ES-I3 (cell line): Measurements from ENCODE around the gene LAMB2.

ENCODE experiments used
- H3K36me3 ChIP-seq: 2 replicates; pipeline ENCODE4 v1.6.1; 2013; ENCODE audit warnings: mild to moderate bottlenecking, low read length, control low read depth, moderate library complexity; ENCODE audit not compliant: insufficient read depth
- H3K4me1 ChIP-seq: 2 replicates; pipeline ENCODE4 v1.6.1; 2013; ENCODE audit warnings: mild to moderate bottlenecking, control low read depth, low read length; ENCODE audit not compliant: insufficient read depth
- H3K9ac ChIP-seq: 2 replicates; pipeline ENCODE4 v1.6.1; 2013; ENCODE audit warnings: low read depth, mild to moderate bottlenecking, low read length, moderate library complexity
- H3K9me3 ChIP-seq: 2 replicates; pipeline ENCODE4 v1.6.1; 2013; ENCODE audit warnings: mild to moderate bottlenecking, low read length, moderate library complexity; ENCODE audit not compliant: control insufficient read depth, insufficient read depth

Gene LAMB2

DNA sequence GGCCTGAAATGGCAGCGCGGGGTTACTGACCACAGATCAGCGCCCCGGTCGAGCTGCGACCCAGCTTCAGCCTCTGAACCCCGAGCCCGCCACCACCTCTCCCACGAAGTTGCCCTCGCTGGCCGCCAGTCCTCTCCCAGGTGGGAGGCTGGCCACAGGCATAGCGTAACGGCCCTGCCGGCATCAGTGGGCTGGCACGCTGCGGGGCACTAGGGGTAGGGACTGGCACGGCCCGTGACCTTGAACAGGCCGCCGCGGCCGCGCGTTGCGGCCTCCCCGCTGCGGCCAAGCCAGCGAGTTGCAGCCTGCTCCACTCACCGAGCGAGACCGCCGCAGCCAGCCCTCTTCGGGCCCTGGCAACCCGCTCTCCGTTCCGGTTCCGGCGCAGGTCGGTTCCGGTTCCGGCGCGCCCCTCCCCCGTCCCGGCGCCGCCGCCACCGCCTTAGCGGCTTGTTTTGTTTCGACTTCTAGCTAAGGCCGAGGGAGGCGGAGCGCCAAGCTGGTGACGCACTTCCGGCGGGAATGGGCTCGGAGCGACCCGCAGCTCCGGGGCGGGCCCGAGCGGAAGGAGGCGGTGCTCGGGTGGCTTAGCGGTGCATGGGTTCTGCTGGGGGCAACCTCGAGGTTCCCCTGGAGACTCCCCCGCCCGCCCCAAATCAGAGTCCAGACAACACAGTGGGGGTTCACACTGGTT, 12.3 kb downstream of the LAMB2 start, which contains the start of gene USP19:
TSS of gene USP19 (minus strand) at position 386 of the 694 bp plus-strand sequence. CDS start 1,678 bp downstream, outside the sequence.
- H3K36me3 ChIP-seq: peaks cover 21% of the 10 kb centered on the region
- H3K4me1 ChIP-seq: no peaks in the 10 kb centered on the region
- no peaks in the 10 kb centered on the region for H3K9me3 ChIP-seq
- peak within 1 kb of the TSS; percentile 80 for H3K9ac ChIP-seq

DNA sequence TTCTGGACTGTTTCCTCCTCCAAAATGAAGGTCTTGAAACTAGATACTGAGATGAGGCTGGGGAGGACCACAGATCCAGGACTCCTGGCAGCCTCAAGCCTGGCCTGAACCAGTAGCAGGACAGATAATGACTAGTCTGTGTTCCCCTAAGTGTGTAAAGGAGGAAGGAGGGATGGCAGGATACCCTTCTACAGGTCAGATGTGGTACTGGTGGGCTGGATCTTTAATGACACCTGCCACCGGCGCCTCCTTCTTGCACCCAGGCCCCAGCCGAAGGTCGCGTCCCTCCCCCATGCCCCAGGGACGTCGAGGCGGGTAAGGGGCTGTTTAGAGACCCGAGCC, 12.8 kb downstream of the LAMB2 start:
- Histone ChIP-seq H3K36me3 (peaks cover 25% of the 10 kb centered on the region), H3K9ac (peak overlapping the region; percentile 80), H3K4me1 (no peaks in the 10 kb centered on the region), H3K9me3 (no peaks in the 10 kb centered on the region)

DNA sequence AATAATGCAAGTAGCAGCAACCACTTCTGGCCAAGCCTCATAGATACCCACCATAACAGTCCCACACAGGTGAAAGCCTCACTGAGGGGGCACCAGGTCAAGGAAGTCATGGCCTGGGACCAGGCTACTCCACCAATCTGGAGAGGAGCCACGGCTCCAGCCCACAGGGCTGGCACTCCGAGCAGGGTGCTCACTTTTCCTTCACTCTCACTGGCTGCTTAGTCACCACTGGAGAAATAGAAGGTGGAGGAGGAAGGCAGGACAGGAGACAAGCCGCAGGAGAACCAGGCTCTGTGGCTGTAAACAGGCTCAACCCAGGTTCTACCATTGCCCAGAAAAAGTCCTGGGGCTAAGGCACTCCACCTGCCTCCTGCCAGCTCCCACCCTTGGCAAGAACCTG, 13.4 kb downstream of the LAMB2 start:
- Histone ChIP-seq H3K9me3 (no peaks in the 10 kb centered on the region), H3K4me1 (no peaks in the 10 kb centered on the region), H3K36me3 (peaks cover 25% of the 10 kb centered on the region), H3K9ac (peak overlapping the region; percentile 80; the same call in 1 of the 2 replicates)

DNA sequence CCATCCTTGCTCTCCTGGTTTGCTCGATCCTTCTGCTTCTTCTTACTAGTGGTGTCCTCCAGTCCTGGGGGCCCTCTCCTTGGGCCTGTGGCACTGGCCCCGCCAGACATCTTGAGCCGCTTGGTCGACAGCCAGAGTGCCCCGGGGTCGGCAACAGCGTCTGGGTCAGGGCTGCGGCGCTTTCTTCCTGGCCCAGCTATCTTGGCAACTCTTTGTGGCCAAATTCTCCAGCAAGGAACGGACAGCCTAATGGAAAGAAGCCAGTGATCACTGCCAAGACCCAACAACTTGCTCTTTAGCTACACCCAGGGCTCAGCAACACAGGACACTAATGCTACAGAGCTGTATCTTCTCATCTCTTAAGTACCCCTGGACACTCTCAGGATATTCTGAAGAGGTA, 13.8 kb downstream of the LAMB2 start:
- H3K9me3 ChIP-seq: no peaks in the 10 kb centered on the region
- H3K36me3 ChIP-seq: peaks cover 29% of the 10 kb centered on the region
- H3K4me1 ChIP-seq: no peaks in the 10 kb centered on the region
- H3K9ac ChIP-seq: no peak overlapping the region

DNA sequence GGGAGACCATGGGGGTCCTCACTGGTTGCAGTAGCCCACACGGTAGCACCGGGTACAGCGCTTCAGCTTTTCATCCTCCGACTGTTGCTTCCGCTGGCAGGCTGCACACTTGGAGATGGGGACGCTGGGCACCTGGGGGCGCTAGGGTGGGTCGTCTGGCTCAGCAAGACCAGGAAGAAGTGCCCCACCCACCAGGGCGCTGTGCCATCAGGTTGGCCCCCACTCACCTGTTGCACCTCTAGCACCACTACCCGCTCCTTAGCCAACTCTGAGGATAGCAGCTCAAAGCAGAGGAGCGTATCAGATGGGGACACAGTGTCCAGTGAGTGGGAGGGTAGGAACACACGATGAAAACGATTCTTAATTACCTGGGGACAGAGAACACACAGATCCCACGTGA, 20.6 kb downstream of the LAMB2 start:
- H3K9ac ChIP-seq: no peak overlapping the region
- H3K9me3 ChIP-seq: no peaks in the 10 kb centered on the region
- peaks cover 39% of the 10 kb centered on the region for H3K36me3 ChIP-seq
- no peaks in the 10 kb centered on the region for H3K4me1 ChIP-seq

DNA sequence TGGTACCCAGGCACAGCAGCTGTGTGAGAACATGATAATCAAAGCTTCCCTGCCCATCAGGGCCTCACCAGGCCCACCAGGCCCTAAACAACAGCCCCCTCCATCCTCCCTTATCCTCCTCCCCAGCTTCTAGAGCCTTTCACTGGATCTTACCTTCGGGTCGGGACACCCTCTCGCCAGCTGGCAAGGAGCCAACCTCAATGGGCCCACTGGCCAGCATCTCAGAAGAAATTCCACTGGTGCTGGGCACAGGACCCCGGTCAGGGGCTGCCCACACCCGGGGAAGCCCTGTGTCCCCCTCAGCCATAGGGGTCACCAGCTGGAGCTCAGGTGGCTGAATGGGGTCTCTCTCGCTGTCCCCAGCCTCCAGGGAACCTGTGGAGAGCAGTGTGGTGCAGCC, 21.5 kb downstream of the LAMB2 start:
- Histone ChIP-seq H3K36me3 (peaks cover 33% of the 10 kb centered on the region), H3K9ac (no peak overlapping the region), H3K4me1 (no peaks in the 10 kb centered on the region), H3K9me3 (no peaks in the 10 kb centered on the region)

DNA sequence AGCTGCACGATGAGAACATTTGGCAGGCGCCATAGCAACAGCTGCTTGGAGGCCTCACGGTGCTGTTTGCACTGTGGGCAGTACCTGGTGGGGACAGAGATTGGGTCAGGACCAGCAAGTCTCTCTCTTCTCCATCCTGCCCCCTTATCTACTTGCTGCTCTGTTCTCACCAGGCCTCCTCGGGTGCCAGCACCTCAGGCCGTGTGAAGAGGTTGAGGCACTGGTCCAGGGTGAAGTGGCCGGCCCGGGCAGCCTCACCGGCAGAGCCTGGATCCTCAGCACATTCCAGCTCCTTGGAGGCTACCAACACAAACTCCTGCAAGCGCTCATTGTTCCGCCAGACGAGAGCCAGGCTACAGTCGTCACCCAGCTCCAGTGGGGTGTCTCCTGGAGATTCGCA, 22.1 kb downstream of the LAMB2 start:
- Histone ChIP-seq H3K4me1 (0 out of 2 replicates have a peak, but pooled peaks cover under 1% of the 10 kb centered on the region), H3K9me3 (no peaks in the 10 kb centered on the region), H3K36me3 (peaks cover 33% of the 10 kb centered on the region), H3K9ac (no peak overlapping the region)

DNA sequence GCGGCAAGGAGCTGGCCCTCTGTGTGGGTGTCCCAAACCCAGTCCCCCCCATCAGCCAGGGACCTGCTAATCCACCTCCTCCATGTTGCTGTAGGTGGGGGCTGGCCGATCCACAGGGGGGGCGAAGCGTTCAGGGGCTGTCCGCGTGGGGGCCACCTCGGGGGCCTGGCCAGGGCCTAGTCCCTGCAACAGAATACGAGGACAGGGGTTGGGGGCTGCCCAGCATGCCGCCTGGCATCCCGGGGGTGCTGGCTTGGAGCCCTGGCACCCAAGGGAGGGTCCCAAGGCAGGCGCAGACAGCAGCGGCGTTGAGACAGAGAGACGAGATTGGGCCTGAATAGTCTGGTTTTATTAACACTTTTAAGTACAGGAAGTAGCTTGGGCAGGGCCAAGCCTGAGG, 24.5 kb downstream of the LAMB2 start:
- H3K9ac ChIP-seq: no peak overlapping the region
- no peaks in the 10 kb centered on the region for H3K9me3 ChIP-seq
- H3K4me1 ChIP-seq: 0 out of 2 replicates have a peak, but pooled peaks cover 3% of the 10 kb centered on the region
- H3K36me3 ChIP-seq: peaks cover 21% of the 10 kb centered on the region

DNA sequence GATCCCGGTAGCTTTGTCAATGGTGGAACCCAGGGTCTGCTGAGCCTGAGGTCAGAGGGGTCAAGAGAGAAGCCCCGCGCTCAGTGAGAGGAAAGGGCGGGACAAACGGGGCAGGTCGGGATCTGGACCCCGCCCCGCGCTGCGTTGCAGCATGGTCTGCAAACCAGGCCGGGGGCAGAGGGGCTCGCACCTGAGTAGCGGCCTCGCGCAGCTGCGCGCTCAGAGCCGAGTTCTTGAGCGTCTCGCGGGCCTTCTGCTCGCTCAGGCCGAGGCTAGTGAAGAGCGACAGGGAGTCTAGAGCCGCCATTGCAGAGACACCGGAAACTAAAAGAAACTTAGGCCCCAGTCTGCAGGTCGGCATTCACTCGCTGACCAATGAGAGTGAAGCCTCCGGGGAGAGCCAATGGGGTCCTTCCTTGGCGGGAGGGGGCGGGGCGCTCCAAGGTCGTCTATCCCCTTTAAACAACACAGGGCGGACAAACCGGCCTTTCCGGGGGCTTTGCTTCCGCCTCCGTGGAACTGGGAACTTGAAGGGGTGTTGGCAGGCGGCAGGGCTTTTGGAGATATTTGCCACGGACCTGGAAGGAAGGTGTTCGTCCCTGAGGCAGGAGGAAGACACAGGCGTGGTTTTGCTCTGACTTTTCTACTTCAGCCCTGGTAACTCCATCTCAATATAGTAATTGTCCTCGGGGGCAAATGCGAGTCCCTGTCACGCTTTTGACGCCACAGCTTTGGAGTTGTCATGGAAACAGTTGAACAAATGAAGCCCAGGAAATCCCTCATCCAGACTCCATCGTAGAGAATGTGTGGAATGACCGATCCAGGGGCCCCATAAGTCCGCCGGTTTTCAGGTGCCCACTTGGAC, 28.2 kb downstream of the LAMB2 start, which contains the start of gene QARS1:
TSS of gene QARS1 (minus strand) at position 331 of the 865 bp plus-strand sequence. CDS start at position 307, 24 bp downstream.
- H3K36me3 ChIP-seq: peaks cover 20% of the 10 kb centered on the region

DNA sequence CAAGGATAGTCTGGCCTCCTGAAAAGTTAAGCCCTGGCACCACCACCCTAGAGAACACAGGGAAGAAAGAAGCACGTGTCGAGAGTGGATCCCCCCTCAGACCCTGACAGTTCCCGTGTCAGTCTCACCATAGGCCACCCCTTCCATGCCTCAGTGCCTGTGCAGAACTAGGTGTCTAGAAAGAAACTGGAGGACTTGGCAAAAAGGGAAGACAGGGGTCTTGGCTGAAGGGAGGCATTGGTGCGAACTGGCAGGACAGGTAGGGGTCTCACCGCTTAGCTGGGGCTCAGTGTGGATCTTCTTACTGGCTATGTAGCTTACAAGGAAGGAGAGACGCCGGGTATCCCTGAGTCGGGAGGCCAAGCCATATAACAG, 28.8 kb downstream of the LAMB2 start:
- H3K4me1 ChIP-seq: 0 out of 2 replicates have a peak, but pooled peaks cover 3% of the 10 kb centered on the region
- H3K9ac ChIP-seq: peak overlapping the region; percentile 72
- no peaks in the 10 kb centered on the region for H3K9me3 ChIP-seq
- peaks cover 23% of the 10 kb centered on the region for H3K36me3 ChIP-seq

More for the DNA sequence above, 28.2 kb downstream of the LAMB2 start, which contains the start of gene QARS1:
- Histone ChIP-seq H3K9me3 (no peaks in the 10 kb centered on the region), H3K9ac (peak within 1 kb of the TSS; percentile 72), H3K4me1 (0 out of 2 replicates have a peak, but pooled peaks cover 3% of the 10 kb centered on the region)

DNA sequence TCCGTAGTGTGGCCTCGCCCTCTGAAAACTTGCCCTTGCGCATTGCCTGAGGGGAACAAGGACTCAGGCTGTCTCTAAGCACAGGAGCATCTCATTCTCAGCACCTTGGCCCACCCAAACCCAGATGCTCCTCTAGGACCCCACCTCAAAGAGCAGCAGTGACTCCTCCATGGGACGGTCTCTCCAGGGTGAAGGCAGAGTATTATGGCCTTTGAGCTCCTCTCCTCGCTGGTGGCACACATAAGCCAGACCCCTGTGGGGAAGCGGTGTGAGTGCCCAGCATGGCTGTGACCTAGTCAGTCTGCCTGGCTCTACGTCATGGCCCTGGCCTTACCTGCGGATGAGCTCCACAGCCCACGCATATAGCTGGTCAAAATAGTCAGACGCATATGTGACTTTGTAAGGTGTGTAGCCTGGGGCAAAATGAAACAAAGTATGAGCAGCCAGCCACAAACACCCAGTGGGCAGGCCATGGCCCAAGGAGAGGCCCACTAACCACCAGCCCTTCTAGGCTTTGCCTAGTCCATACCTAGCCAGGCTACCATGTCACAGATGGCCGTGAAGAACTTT, 32.7 kb downstream of the LAMB2 start:
- H3K4me1 ChIP-seq: no peaks in the 10 kb centered on the region
- H3K36me3 ChIP-seq: peaks cover 28% of the 10 kb centered on the region
- H3K9ac ChIP-seq: no peak overlapping the region
- no peaks in the 10 kb centered on the region for H3K9me3 ChIP-seq

DNA sequence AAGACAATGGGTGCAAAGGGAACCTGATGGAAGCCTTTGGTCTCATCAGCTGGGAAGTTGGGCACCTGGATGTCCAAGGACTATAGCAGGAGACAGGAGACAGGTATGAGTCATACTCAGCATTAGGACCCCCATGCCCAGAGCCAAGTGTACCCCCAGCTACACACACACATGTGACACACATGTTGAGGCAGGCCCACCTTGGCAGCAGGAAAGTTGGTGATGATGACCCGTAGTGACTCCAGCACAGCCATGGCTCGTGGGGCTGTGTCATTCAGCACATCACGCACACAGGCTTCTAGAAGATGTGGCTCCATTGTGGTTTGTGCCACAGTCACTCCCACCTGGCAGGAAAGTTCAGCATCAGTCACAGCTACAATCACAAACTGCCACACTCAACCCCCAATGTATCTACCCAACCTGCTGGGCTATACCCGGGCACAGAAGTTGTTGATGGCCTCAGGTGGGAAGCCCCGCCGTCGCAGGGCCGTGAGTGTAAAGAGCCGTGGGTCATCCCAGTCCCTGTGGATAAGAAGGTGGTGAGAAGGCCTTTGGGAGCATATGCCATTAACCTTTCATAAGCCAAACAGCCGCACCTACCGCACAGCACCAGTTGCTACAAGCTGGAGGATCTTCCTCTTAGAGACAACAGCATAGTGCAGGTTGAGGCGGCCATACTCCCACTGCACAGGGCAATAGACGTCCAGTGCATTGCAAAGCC, 33.8 kb downstream of the LAMB2 start:
- no peaks in the 10 kb centered on the region for H3K9me3 ChIP-seq
- peaks cover 28% of the 10 kb centered on the region for H3K36me3 ChIP-seq
- H3K4me1 ChIP-seq: no peaks in the 10 kb centered on the region
- no peak overlapping the region for H3K9ac ChIP-seq

DNA sequence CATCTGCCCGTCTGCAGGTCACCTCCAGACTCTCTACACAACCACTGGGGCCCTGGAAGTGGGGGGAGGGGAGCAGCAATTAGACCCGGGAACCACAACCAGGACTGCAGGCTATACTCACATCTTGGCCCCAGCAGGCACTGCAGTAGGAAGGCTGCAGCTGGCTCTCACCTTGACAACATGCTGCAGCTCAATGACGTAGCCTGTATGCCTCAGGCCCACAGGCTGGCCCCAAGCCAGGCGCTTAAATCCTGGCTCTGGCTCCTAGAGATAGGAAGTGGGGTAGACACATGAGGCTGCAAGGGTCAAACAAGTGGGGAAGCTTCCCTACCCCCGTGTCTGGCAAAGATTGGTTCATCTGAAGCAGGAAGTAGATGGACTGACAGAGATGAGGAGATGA, 34.4 kb downstream of the LAMB2 start:
- Histone ChIP-seq H3K36me3 (peaks cover 28% of the 10 kb centered on the region), H3K9ac (no peak overlapping the region), H3K9me3 (no peaks in the 10 kb centered on the region), H3K4me1 (no peaks in the 10 kb centered on the region)
